ENCODE results near the gene FGA.
A peak's percentile ranks its signal among the peaks of the same experiment; 100 is the strongest.

The FGA gene

DNA sequence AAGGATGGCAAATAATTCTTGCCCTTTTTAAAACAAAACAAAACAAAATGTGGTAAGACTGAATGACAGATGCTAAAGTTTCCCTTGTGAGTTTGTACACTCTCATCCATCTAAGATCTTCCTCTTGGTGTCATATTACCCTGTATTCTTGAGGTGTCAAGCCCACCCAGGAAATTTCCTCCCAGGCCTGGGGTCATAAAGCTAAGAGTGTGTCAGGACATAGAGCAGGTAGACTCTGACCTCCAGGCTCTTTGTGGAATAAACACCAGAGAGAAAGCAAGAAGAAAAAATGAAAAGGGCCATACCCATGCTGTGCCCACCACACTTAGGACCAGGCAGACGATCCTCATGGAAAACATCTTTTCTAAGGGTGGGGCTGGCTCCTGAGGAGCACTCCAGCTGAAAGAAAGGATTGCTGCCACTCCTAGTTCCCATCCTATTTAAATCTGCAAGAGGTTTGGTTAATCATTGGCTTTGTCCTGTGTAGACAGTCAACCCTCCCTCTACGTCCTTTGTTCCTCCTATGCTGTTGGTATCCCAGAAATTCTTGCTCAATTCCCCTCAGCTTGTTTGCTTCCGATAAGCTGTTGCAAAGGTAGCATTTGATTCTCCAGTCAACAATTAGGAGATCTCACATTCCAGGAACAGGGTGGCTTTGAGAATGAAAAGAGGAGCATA, at the start of gene FGA:
Gene FGA, minus strand, starts transcription at position 414 of the 678 bp plus-strand sequence. Its CDS starts 55 bp downstream, at position 359.
- FAIRE-seq: no peak

DNA sequence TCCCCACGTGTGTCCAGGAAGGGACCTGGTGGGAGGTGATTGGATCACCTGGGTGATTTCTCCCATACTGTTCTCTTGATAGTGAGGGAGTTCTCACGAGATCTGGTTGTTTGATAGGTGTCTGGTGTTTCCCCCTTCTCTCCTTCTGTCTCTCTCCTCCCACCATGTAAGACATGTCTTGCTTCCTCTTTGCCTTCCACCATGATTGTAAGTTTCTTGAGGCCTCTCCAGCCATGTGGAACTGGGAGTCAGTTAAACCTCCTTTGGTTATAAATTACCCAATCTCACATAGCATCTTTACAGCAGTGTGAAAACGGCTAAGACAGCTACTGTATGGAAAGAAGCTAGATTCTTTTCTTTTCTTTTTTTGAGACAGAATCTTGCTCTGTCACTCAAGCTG, 43.5 kb upstream of the FGA start:
- FAIRE-seq: no peak

DNA sequence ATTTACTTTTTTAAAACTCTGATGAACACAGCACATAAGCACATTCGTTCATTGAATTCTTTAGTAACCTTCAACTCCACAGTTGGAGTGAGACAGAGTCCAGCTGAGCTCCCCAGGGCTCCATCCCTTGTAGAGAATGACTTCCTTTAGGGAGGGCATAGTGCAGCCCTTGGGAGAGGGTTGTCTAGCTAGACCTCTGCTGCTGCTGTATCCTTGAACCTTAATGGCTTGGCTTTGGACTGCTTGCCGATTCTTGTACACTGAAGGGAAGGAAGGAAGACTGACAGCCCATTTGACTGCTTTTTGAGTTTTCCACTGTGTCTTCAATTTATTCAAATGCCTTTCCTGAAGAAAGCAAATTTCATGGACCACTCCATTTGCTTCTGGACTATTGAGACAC, 41.3 kb upstream of the FGA start:
- FAIRE-seq: no peak

DNA sequence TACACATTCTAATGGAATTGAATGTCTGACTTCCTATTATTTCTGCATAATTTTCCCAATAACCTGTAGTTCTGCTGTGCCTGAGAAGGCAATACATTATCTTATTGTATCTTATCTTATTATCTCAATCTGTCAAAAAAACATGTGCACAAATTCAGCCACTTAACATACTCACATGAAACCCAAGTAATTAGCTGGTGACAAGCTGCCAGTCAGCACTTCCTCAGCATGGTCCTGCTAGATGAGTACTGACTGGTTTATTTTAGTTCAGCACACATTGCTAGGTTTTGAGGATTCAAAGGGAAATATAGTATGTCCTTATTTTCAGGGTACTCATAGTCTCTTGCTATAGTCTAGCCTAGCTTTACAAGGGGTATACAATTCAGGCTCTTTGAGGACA, 39.8 kb upstream of the FGA start:
- FAIRE-seq: no peak

DNA sequence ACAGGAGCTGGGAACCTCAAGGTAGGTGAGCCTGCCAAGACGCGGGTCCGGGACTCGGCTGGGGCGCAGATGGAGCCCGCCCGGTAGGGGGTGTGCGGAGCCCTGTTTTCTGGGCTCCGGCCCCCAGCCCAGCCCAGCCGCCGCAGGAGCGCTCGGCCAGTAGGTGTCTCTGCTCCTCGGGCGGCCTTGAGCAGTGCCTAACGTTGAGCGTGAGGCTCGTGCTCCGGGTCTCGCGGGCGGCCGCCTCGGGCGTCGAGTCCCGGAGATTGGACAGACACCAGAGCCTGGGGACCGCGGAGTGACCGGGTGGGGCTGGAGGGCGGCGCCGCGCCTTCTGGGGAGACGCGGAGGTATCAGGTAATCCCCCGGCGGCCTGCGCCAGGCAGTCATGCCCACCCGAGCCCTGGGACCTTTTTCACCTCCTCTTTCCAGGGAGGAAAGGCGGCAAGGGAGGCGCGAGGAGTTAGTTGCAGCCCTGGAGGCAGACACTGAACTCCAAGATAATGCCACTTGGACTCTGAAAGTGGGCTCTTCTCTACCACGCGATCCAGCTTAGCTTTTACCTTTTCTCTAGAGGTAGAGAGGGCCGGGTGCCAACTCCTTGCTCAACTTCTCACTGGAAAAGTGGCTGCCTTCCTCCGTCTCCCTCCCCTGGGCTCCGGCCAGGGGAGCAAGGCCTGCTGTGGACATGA, 36.4 kb upstream of the FGA start:
- FAIRE-seq: no peak

DNA sequence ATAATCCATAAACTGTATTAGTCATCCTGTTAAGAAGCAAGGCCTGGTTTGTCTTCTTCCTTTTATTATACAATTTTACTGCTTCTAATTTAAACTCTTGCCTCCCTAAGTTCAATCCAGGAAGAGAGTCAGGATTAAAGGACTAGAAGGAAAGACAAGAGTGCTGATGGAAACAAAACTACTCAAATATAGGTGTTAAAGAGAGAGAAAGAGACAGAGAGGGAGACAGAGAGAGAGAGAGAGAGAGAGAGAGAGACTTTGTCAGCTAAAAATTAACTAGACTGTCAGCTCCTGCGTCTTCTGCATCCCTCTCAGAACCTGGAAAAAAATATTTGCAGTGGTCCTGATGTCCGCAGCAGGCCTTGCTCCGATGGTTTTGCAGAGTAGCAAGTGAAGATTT, 35.4 kb upstream of the FGA start:
- FAIRE-seq: no peak

DNA sequence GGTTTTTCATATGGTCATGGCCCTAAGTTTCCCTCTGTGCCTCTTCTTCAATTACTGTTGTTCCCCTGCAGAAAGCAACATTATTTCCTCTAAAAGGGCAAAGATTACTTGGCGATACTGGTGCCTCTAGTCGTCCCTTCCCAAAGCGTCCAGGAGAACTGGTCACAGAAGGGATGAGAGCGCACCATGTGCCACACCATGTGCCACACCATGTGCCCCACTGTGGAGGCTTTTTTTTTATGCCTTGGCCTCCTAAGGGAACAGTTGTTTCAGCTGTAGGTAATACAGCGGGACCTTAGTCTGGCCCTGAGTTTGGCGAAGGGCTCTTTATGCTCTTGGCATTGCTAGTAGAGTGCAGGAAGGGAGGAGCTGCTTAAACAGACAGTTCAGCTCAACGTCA, 33.5 kb upstream of the FGA start:
- no peak for FAIRE-seq

DNA sequence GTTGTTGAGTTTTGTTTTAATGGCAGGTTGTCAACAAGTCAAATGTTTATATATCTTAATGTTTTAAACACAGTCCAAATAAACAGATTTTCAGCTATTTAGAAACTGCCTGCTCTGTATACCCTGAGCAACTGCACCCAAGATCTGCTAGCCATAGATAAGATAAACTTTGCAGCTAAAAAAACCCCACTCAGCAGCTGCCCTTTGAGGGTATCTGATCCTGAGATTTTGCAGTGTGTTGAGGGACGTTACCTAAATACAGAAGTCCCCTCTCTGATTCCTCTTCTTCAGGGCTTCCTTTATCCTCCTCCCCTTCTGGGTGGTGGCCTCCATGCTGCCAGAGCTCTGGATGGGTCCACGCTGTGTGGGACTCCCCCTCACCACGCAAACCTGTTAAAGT, 32.9 kb upstream of the FGA start:
- no peak for FAIRE-seq

DNA sequence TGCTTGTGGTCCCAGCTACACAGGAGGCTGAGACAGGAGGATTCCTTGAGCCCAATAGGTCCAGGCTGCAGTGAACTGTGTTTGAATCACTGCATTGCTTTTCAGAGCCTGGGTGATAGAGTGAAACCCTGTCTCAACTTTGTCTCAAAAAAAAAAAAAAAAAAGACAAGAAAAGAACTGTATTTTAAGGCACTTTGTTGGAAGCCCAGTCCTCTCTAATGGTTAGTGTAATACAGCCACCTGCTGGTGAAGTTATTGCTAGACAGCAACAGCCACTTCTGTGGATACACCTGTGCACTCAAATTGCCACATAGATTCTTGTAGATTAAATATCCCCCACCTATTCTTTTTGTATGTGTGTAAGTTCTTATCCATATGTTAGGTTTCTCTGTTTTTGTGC, 32.1 kb upstream of the FGA start:
- FAIRE-seq: no peak

DNA sequence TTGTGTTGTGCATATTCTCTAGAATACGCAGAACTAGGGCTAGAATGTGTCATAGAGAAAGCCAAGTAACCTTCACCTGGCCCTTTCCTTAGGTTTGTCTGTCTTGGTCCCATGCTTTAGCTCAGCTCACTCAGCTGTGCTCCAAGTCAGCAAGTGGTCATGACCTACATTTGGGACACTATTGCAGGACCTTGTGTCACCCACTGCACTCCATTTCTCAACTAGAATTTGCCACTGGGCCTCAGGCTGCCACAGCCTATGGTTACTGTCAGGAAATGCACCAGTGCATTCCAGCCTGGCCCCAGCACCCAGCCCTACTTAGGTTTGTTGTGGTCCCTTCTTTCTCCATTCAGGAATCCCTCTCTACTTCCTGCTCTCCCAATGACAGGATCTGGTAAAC, 29.6 kb upstream of the FGA start:
- FAIRE-seq: no peak

DNA sequence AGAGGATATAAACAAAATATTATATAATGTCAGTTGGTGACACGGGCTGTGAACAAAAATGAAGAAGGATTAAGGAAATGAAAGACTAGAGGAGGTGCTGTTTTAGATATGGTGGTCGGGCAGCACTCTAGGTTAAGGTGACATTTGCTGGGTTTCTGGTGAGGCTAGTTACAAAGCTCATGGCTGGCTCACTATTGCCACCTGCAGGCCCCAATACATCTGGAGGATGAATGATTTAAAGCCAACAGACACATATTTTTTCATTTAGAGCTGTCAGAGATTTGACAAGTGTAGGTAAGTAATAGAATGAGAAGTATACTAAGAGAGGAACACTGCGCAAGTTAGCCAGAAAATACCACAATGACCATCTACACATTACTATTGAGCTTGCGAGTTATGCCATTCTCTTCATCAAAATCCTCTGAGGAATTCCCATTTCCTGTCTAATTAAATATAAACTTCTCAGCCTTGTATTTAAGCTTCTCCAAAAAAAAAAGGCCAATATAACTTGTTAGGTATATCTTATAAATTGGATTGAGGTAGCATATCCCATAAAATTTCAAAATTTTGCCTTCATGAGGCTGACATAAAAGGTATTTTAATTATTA, 28.3 kb upstream of the FGA start:
- FAIRE-seq: peak; percentile 90

DNA sequence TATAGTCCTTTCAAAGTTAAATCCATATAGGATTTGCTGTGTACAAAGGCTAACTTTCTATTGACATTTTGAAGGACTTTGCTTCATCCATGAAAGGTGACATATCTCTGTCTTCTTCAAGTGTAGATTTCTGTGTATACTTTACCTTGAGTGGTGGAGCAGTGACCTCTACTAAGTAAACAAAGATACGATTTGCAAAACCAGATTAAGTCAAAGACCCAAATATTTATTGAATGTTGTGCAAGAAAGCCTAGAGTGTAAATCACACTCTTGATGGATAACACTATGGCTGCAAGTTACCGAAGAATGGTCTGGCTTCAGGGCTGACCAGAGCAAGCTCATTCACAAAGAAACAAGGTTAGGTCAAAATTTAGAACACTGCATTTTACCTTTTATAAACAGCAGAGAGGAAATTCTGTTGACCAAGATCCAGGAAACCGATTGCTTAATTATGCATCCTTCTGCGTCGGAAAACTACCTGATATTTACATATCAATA, 27.3 kb upstream of the FGA start:
- no peak for FAIRE-seq

DNA sequence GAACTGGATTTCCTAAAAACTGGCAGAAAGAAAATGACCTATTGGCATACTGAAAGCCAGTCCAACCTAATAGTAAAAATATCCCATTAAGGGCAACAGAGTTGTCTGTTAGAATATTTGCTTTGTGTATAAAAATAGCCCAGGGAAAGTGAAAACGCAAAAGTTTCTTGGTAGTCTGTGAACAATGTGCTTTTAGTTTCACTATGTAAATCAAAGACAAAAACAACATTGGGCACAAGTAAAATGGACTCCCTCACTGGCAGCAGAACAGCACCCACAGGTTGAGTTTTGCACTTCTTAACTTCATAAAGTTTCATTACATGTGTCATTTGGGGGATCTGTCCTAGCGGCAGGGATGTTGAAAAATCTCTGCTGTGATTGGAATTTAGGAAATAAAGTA, 26.2 kb upstream of the FGA start:
- FAIRE-seq: no peak

DNA sequence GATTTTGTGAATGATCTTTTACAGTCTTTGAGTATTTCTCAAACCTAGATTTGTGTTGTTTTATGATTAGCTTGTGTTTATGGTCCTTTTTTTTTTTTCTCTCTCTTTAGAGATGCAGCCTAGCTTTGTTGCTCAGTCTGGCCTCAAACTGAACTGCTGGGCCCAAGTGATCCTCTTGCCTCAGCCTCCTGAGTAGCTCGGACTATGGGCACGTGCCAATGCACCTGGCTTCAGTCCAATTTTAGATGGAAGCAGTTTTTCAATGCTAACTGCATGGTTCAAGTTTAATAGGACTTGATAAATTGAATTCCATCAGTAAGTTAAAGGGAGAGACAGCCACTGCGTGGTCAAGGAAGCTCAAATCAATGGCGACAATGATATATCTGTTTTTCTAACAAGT, 25.7 kb upstream of the FGA start:
- no peak for FAIRE-seq

DNA sequence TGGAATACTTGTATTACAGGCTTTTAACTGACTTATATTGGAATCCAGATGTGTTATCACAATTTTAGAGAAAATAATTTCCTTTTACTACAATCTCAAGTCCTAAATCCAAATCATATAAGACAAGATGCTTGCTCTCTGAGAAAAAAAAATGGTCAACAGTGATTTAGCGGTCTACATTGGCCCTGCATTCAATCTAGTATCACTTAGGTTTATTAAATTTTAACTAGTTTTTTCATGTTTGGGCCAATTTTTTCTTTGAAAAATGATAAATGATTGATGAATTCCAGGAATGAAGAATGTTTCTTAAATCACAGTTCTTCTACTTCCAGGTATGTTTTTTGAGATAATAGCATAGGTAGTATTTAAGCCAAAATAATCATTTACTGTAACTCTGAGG, 24.7 kb upstream of the FGA start:
- no peak for FAIRE-seq

DNA sequence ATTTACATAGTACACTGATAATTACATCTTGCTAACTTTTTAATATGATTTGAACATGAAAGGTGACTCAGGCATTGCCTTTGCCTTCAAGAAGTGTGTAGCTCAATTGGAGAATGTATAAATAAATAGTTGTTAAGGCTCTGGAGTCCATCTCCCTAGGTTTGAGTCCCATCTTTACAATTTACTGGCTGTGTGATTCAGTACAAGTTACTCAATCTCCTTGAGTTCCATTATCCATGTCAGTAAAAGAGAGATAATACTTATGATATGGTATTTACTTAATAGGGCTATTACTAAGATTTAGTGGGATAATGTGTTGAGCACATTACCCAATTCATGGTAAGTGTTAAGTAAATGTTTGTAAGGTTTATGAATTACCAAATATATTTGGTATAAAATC, 23.8 kb upstream of the FGA start:
- no peak for FAIRE-seq

DNA sequence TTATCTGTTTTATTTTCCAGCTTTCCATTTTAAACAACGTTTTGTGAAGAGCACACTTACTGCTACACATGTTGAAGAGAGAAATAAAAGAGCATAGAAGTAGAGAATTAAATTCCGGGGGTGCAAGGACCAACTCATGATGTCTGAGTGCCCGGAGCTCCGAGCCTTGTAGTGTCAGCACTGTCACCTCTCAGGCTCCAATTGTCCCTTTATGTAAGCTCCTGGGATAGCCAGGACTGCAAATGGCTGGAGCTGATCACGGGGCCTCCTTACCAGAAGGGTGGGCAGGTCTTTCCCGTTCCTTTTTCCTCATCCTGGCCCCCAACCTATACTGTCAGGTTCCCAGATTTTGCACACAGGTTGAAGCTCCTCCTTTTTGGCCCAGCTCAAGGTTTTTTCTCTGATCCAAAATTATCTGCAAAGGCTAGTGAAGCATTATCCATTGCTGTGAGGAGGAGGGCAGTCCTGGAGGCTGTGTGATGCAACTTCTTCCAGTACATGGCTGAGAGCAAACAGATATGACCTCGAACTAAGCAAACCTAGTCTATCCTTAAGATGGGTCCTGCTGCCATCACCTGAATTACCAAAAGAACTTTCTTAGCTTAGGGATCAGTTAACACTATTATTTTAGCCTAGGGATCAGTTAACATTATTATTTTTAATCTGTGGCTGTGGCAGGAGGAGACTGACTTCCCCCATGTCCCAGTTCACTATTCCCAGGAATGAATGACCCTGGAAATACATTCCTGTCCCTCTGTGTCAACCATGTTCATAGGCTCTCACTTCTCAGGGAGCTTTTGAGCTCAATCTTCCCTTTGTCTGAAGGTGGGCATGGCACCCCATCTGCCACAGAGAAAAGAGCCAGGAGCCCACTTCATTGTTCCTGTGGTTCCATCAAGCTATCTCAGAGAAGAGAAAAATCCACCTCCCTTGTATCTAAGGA, 22.2 kb upstream of the FGA start, which contains the start of gene FGG:
Gene FGG, minus strand, starts transcription at position 185 of the 943 bp plus-strand sequence. Its CDS starts 47 bp downstream, at position 138.
- no peak for FAIRE-seq

DNA sequence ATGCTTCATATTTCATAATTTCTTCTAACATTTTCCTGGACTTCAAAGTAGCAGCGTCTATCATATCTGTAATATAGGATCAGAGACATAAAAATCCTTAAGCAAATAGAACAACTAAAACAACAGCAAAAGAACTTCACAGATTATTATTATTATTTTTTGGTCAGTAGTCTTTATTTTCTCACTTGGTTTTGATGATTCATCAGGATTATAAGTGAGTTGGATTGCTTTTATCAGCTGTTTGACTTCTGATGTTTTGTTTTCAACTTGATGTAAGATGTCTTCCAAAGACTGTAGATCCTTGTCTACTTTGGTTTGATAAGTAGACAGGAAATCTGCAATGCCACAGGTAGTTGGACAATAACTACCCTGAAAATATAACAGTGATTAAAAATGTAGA, 21.3 kb upstream of the FGA start:
- peak; percentile 33 for FAIRE-seq

DNA sequence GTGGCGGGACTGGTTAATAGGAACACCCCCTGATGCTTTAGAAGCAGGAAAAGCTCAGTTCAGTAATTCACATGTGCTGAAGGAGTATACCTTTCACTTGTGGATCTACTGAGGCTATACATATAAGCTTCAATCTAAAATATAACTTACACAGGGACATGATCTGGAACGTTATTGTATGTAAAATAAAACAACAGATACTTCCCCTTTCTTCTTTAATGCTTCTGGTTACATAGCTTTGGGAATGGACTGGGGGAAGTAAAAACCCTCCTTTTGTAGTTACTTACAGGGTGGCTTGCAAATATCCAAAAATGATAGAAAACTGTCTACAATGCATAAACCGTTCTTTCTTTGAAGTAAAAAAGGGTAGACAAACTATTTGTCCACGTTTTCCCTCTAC, 20.0 kb upstream of the FGA start:
- no peak for FAIRE-seq

DNA sequence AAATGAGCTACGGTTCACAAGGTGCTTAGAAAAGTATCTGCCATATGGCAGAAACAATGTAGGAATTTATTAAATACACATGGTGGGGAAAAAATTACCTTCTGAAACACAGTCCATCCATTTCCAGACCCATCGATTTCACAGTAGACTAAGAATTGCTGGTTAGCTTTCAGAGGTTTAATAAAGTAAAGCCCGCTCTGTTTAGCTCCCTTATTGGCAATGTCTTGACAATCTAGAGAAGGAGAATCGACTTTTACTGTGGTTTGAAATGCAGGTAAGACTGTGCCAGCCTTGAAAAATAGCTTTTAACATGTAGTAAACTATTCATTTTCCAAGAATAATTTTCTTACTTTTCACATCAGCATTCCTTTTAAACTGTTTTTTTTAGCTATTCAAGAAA, 19.0 kb upstream of the FGA start:
- no peak for FAIRE-seq

DNA sequence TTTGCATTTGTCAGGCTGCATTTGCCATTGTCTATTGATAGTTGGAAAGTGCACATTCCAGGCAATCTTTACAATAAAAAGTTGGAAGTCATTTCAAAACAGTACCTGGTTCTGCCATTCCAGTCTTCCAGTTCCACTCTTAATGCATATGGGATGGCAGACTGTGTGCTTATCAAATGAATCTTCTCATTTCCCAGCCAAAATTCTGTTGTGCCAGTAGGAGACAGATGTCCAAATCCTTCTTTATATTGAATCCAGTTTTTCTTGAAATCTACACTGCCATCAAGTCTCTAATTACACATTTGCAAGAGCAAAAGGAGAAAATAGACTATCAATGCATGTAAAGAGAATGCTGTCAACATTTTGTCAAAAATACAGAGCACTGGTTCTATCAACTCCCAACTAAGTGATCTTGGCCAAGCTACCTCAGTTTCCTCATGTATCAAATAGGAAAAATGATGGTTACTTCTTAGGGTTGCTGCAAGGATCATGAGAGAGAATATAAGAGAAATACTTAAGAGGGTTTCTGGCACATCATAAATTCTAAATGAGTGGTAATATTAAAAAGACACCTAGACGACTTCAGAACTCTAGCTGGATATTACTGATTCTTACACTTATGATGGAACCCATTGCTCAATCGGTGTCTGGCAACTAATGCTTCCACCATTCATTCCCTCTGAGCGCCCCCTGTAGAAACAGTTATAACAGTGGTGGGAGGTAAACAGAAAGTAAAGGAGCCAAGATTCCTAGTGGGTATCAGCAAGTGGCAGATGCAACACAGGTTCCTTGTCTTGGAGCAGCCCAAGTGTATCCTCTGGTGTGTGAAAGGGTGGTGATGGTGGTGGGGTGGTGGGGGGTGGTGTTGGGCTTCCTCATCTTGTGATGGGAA, 18.1 kb upstream of the FGA start:
- FAIRE-seq: no peak
